ENCODE results near the gene VEGFC.

VEGFC gene

DNA sequence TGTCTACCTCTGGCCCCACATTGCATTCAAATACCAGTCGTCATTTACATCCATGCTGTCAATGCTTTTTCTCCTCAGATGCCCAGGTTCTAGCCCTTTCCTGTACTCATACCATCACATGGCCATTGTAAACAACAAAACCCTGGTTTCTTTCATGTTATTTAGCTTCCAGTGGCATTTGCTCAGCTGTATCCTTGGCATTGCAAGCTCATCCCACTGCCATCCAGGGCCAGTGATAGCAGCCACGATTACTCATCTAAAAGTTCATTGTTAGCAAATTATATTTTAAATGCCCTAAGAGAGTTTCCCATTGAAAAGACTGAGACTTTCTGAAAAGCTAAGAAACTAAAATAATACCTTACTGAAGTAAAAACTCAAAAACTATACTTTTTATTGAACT lies 34.0 kb downstream of the VEGFC start:
- no peak for DNase-seq

DNA sequence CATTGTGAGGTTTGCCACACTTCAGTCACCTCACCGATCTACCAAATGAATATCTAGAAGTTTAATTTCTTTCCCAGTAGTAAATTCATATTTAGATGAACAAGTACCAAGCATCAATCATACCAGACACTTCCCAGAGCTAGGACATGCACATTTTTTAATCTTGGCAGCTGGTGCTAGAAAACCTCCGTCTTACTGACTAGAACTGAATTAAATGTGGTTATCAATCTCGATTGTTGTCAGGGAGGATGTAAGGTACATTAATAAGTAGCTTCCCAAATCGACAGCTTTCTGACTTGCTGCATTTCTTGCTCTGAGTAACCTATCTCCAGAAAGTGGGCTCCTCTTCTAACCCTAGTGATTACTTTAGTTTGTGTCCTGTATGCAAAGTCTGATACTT lies 34.4 kb downstream of the VEGFC start:
- DNase-seq = no peak

DNA sequence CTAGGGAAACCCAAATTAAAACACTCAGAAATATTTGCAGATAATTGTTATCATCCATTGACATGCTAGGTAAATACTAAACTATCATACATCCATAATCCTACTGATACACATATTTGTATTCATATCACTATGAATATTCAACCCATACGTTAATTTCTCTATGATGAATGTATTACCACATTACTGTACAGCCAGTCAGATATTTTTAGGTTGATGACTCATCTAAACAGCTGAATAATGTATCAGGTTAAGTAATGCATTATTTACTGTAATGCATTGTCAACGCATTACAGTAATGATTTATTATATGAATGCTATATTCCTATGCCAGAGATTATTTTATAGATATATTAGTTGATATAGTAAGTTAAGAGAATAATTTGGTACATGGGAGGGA lies 37.1 kb downstream of the VEGFC start:
- no peak for DNase-seq

DNA sequence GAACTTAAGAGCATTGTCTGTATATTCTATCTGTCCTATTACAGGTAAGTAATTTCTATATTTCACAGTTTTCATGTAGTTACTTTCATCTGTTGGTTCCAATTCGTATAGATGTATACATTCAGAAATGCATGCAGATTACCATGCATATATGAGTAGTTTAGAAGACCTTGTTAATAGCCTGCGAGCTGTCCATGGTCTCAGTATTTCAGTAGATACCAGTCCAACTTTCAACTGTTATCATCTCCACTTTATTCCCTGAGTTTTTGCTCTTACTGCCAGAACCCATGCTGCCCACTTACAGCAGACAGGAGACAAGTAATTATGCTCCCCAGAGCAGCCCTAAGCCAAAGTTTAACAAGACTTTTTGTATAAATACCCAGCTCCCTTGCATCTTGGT lies 37.7 kb downstream of the VEGFC start:
- no peak for DNase-seq

DNA sequence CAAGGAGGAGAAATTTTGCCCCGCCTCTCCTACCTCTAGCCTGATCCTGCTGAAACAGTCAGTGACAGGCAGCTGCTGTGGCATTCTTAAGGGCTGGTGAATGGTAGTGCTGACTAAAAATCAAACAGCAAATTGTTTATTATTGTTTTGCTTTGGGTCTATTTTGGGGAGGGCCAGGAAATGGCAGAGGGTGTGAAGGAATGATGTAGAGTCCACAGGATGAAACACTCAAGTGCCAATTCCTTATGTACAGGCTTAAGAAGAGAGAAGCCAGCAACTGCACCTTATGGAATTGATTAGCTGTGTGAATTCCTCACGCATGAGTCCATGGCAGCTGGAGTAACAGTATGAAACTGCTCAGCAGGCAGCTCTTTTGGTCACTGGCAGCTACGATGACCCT lies 39.7 kb downstream of the VEGFC start:
- no peak for DNase-seq

DNA sequence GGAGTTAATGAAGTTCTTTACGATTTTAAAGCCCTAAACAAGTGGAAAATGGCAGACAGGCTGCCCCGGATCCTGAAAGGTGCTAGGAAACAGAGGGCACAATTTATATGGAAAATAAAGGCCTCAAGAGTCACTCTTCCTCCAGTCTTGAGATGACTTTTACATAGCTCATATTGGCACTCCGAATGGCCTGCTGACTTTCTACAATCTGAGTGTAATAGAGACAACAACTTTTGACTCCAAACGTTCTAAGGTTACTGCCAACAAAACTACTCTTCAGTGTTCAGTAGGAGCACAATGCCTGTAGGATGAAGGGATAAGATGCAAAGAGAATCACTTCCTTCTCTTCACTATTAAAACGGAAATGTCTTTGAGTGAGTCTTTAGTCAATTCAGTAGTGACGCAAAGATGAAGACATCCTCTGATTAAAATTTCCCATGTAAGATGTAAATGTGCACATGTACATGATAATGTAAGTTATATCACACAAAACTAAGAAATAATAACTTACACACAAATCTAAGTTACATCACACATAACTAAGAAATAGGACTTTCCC lies 40.5 kb downstream of the VEGFC start:
- no peak for DNase-seq

DNA sequence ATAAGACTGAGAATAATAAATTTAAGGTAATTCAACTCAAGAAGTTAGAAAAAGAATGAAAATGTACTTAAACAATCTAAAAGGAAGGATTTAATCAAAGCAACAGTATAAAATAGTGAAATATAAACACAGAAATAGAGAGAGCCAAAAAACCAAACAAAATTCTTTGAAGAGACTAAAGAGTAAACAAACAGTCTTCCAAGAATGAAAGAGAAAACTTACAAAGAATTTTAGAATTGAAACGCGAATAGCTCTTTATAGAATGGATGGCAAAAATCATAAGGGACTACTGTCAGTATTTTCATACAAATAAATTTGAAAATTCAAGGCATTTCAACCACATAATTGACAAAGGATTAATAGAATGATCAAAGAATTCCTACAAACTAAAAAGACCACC lies 41.7 kb downstream of the VEGFC start:
- no peak for DNase-seq

DNA sequence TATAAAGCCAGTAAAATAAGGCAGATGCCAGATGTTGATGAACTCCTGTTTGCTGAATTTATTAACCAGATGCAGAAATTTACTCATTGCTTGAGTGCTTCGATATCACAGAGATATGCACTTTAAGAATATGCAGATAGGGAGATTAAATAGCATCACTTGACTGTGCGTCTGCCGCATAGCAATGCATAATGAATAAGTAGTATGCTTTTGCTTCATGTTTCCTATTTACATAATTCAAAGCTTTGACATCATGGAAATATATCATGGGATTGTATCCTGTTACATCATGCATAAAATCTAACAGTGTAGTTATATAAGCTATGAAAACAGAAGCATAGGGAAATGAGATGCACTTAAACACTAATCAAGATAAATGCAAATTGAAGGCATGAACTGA lies 45.9 kb downstream of the VEGFC start:
- DNase-seq = no peak

DNA sequence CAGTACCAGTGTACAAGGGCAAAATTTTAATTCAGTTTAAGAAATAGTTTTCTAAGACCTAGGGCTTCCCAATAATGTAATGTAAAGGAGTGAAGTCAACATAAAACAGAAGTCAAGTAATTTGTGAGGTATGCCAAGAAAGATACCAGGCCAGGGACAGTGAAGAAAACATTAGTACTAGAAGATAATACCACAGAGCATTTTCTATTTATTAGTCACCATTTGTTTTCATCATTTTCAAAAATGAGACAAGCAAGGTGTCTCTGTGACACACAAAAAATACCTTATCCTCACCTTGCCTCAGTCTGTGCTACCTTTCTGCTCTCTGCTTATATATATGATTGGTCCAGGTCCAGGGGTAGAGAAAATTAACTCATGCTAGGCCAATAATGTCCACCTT lies 46.8 kb downstream of the VEGFC start:
- DNase-seq = no peak

DNA sequence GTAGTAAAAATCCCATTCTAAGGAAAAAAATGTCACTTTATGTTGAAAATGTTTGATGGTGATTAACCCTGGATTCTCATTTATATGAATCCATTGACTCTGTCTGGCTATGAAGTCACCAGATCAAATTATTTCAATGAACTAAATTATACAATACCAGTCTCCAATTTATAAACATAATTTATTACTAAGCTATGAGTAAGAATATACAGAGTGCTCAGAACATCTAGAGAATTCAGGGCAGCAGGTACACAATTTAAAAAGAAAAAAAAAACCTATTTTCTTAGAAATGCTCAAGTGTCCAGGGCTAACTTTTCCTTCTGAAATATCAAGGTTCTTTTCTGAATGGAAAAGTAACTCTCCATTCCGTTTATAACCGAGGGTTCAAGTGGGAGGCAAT lies 48.6 kb downstream of the VEGFC start:
- no peak for DNase-seq

DNA sequence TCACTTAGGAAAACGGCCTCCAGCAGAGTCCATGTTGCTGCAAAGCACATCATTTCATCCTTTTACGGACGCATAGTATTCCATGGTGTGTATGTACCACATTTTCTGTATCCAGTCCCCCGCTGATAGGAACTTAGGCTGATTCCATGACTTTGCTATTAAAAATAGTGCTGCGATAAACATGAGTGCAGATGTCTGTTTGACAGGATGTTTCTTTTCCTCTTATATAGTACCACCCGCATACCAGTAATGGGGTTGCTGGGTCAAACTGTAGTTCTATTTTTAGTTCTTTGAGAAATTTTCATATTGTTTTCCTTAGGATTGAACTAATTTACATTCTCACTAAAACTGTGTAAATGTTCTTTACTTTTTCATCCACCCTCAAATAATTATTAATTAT lies 50.5 kb downstream of the VEGFC start:
- no peak for DNase-seq

DNA sequence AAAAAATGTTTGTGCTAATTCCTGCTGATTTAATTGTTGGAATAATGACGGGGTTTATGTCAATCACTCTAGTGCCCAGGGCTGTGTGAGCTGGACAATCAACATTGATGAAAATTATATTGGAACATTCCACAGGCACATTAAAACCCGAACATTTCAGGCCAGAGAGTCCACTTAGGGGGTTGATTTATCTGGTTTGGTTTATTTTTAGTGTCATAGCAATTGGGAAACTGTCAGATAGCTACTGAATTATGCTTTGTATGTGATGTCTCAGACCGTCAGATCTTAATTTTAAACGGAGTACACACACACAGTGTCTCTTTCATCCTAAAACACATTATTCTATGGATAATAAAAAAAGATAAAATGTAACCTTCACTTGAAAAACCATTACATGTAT lies 51.5 kb downstream of the VEGFC start:
- no peak for DNase-seq

DNA sequence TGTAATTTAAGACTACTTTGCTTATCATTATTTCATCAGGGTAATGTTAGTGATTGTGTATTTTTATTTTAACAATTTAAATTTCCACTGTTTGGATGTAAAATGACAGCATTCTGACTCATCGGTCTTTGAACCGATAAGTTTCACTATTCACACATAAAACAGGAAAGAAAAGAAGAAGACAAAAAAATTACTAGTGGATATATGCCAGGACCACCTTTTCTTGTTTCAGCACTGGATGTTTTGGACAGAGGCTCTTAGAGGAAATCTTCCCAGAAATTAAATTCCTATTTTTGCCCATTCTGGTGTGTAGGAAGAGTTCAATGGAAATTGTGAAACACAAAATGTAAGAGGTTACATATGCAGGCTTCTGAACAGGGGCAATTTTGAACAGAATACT lies 57.4 kb downstream of the VEGFC start:
- DNase-seq = no peak

DNA sequence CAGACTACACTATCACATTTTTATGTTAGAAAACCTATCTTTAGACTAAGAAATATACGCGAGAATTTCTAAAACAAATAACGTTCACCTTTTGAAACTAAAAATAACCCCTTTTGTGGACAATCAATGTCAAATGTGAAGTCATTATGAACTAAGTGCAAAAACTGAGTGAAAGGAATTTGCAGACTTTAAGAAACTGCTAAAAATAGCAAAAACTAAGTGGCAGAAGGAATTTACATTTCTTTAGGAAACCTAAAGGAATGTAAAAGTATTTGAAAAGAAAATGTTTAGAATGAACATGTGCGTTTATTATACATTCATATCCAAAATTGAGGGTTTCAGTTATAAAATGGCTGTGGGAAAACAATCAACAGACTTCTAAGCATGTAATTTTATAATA lies 58.3 kb downstream of the VEGFC start:
- no peak for DNase-seq

DNA sequence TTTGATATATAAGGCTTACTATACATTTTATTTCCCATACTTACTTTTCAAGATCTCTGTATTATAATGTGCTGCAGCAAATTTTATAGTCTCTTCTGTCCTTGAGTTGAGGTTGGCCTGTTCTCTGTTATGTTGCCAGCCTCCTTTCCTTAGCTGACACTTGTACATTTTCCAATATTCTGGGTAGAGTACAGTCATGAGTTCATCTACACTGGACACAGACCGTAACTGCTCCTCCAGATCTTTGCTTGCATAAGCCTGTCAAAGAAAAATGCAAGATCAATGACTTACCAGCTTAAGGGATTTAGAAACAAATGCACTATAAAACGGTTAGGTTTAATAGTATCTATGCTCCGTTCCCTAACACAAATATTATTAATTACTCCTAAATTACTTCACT lies 63.2 kb downstream of the VEGFC start:
- DNase-seq = no peak

DNA sequence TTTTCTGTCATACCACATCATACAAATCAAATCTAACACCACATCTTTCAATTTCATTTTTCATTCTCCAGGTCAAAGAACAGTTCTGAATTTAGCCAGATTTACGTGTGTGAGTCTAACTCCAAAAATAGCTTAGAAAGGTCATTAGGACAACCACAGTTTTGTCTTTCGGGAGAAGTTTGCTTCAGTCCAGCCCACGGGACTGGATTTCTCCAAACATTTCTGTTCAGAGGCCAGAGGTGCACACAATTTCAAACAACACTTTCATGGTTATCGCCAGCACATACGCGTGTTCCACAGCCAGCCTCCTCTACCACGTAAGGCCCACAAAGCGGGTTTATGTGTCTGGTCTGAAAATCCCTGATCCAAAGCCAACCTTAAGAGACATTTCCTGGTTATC lies 65.9 kb downstream of the VEGFC start:
- DNase-seq = no peak

DNA sequence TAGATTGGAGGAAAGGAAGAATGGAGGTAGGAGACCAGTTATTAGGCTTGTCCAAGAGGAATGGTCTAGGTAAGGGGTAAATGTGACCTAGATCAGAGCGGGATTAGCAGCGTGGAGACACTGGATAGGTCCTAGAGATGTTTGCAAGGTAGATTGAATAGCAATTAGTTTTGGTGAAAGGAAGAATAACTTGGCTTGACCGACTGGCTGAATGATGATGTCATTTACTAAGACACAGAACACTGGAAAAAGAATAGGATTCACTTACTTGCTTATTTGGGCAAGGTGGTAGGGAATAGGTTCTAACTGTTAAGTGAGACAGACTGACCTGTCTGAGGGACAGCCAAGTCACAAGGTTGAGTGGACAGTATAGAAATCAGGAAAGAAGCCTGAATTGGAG lies 71.3 kb downstream of the VEGFC start:
- DNase-seq = no peak

DNA sequence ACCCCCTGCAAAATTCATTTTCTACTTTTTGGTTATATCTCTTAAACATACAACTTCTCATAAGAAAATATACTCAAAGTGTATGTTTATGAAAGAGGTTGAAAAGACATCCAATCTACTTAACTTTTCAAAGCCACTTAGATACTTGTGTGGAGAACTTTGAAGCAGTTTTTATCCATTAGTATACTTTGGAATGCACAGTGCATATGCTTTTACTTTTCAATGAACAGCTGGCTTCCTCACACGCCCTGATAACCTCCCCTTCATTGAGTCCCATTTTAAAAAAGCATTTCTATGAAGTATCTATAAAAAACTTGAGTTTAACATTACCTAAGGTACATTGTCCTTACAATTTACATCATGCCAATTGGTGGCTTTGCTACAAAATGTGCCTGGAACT lies 73.8 kb downstream of the VEGFC start:
- no peak for DNase-seq

DNA sequence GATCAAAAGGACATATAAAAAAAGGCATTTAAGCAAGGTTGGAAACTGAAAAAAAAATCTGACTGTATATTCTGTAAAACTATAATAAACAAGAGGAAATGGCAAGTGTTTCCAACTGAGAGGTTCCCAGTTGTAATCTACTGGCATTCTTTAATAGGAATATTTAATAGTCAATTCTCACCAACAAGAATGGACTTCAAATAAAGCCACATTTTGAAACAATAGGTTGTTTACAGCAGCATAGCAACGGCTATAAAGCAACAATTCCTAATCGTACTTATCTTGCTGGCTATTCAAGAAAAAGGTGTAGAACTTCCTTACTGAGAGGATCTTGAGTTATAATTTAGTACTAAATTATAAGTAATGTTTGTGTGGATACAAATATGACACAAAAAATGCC lies 75.5 kb downstream of the VEGFC start:
- no peak for DNase-seq

DNA sequence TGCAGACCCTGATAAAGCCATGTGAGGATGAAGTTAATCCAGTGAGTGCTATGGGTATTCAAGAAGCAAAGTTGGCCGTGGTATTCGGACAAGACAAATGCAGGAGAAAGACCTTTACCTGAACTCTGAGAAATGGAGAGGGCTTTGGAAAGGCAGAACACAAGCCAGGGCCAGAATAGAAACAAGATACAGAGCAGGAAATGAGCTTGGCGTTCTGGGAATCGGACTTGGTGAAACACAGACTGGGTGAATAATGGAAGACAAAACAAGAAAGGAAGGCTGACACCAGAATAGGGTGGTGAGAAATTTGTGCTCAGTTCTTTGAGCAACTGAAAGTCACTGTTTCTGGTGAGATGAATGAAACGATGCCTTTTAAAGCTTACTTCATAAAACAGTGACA lies 83.3 kb downstream of the VEGFC start:
- no peak for DNase-seq

DNA sequence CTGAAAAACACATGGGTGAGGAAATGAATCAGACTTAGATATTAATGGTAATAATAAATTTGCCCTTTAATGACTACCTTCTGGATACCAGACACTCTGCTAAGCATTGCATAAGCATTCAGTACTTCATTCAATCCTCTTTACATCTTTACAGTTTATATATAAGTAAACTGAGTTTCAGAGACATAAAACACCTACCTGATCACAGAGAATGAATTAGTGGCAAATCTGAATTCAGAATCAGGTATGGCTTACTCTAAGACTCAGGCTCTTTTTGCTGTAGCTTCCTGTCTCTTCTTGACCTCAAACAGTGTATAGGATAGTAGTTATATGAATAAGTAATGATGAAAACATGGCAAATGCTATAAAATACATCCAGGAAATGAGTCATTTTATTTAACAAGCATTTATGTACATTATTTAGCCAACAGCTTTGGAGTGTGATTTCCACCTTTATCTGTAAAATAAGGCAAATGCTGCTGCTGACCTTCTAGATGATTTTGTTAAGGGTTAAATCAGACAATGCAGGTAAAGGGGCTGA lies 83.9 kb downstream of the VEGFC start:
- no peak for DNase-seq

DNA sequence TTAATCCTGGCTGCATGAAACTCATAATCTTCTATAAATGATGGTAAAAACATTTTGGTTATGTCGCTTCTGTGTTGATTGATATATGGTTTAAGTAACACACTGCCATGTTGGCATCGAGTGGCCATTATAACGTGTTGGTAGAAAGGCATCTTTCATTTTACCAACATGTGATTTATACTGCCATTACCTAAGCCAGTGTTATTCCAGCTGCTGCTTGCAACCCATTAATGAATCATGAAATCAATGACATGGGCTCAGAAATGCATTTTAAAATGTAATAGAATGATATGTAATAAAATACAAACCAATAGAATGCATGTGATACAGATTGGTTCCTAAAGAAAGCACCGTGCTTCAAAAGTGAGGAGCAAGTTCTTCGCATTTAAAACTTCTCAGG lies 102.0 kb downstream of the VEGFC start:
- DNase-seq = no peak

DNA sequence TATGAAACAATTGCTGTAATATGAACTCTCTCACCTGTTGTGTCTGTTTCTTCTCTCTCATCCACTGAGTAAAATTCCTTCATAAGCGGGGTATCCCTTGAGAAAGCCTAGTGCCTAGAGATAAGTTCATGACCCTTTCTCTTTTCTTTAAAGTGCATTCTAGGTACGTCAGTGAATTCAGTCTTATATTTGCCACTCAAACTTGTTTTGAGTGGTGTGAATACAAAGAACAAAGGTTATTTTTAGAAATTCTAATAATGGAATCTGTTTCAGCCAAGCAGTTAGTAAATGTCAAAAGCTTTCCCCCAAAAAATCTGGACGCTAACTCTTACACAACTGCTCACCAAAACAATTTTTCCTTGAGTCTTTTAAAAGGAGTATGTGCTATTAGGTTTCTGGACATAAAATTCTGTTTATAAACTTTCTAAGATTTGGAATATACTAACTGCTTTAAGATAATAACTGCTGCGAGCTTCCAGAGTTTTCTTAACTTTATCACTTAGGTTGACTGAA lies 112.0 kb downstream of the VEGFC start:
- no peak for DNase-seq

DNA sequence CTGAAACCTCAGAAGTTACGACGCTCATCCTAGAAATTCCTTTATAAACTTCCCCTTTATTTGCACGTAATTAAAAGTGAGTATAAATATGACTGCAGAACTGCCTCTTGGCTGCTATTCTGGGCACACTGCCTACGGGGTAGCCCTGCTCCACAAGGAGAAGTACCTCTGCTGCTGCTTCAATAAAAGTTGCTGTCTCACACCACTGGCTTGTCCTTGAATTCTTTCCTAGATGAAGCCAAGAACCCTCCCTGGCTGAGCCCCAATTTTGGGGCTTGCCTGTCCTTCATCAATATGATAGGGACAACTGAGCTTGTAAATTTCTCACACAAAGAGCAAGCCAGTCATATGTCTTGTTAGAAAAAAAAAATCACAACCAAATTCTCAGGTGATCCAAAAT lies 115.8 kb downstream of the VEGFC start:
- DNase-seq = no peak

DNA sequence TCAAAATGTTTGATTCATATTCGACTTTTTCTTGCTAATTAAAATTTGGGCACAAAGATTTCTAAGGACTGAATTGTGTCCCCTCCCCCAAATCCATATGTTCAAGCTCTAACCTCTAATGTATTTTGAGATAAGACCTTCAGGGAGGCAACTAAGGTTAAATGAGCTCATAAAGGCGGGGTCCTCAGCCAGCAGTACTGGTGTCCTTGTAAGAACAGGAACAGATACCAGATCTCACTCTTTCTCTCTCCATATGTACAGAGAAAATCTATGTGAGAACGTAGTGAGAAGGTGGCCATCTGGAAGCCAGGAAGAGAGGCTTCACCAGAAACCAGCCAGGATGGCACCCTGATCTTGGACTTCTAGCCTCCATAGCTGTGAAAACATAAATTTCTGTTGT lies 116.9 kb downstream of the VEGFC start:
- DNase-seq = no peak

DNA sequence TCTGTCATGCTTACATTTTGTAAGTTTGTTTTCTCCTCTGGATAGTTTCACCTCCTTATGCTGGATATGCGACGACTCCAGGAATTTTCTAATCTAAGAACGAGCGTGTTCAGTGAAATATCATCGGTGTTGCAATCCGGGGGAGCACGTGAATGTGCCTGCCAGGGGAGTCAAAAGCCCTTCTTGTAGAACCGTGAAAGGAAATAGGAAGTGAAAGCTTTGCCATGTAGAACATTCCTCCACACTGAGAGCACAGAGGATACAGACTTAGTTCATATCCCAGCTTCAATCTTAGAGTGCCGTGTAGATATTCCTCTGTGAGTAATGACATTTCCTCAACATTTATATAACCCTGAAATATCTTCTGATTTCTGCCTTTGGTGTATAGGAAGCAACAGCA lies 121.2 kb downstream of the VEGFC start:
- DNase-seq = no peak

All from activated T-cell treated with anti-CD3 and anti-CD28 coated beads, Interleukin-2, amount 50 U/mL, for 1 hour (primary cell).